ENCODE results near the gene CUTA. TPM values are rescaled to one million over a fixed set of nuclear protein-coding genes. Genes with fewer than 3 reads are reported as not detected.

Gene CUTA
- total and polyA plus RNA-seq, 7 experiments from 2014 or later, result 148 to 466 (median 205) TPM

GRCh38 chr6:33455051-33455450 lies 37.1 kb upstream of the CUTA start:
- Mint-ChIP-seq H3K27ac (peak overlapping the region; percentile 86 to 98 (median 92)), H3K4me1 (peaks cover 21 to 57% (median 43%) of the 10 kb centered on the region in 7 donors), H3K9me3 (peaks cover 0 to 1% (median 0%) of the 10 kb centered on the region in 11 donors), H3K4me3 (peak overlapping the region; percentile 88 to 99 (median 95)), H3K27me3 (no peaks in the 10 kb centered on the region), H3K36me3 (peaks cover 0 to 23% (median 7%) of the 10 kb centered on the region in 5 donors)
- Histone ChIP-seq H3K4me3 (ENCODE audit: low read length) (peak overlapping the region; percentile 93), H3K36me3 (ENCODE audit: control insufficient read depth in 2 of 3, insufficient read depth in 3 of 3, low read length in 3 of 3) (peaks cover 0 to 23% (median 0%) of the 10 kb centered on the region in 3 experiments), H3K27me3 (ENCODE audit: control insufficient read depth in 2 of 2, insufficient read depth in 2 of 2, low read length in 2 of 2) (no peaks in the 10 kb centered on the region), H3K4me1 (ENCODE audit: control insufficient read depth in 2 of 2, insufficient read depth in 2 of 2, low read length in 2 of 2) (peaks cover 12 to 22% of the 10 kb centered on the region in 2 donors), H3K27ac (ENCODE audit: low read depth, low read length) (peak overlapping the region; percentile 88), H3K9me3 (ENCODE audit: control insufficient read depth in 2 of 3, low read length in 3 of 3) (no peaks in the 10 kb centered on the region)
- DNase-seq (no peak), ATAC-seq (no peak)
- ChIA-PET POLR2A (interaction anchor here (0.8 to 3.0 kb wide), 9 partner anchors 15 to 137 kb away, joined by 3 to 37 read pairs (median 7); partner anchors contain the start of genes BAK1, CUTA and ZBTB22), CTCF (interaction anchor here (0.6 to 1.8 kb wide), 3 partner anchors 24 to 1005 kb away, joined by 3 to 6 read pairs (median 3); partner anchors contain the start of gene CUTA)
- intact Hi-C loops (cut with micrococcal nuclease), result loop anchor here (2.0 kb wide), 1 partner anchor 78 kb away; no protein-coding TSS in a partner anchor

GRCh38 chr6:33454009-33454946 lies 36.4 kb upstream of the CUTA start, which contains the start of gene ZBTB9:
TSS of gene ZBTB9 (plus strand) at chr6:33454576. CDS start at chr6:33455101, 525 bp downstream.
- Histone ChIP-seq H3K27ac (ENCODE audit: low read depth, low read length) (peak within 1 kb of the TSS; percentile 88), H3K9me3 (ENCODE audit: control insufficient read depth in 2 of 3, low read length in 3 of 3) (no peaks in the 10 kb centered on the region), H3K4me3 (ENCODE audit: low read length) (peak within 1 kb of the TSS; percentile 93), H3K27me3 (ENCODE audit: control insufficient read depth in 2 of 2, insufficient read depth in 2 of 2, low read length in 2 of 2) (no peaks in the 10 kb centered on the region), H3K36me3 (ENCODE audit: control insufficient read depth in 2 of 3, insufficient read depth in 3 of 3, low read length in 3 of 3) (peaks cover 0 to 23% (median 0%) of the 10 kb centered on the region in 3 experiments), H3K4me1 (ENCODE audit: control insufficient read depth in 2 of 2, insufficient read depth in 2 of 2, low read length in 2 of 2) (peaks cover 12 to 22% of the 10 kb centered on the region in 2 donors)
- Mint-ChIP-seq H3K4me1 (peaks cover 21 to 57% (median 45%) of the 10 kb centered on the region in 7 donors), H3K36me3 (peaks cover 0 to 23% (median 7%) of the 10 kb centered on the region in 5 donors), H3K27me3 (no peaks in the 10 kb centered on the region), H3K27ac (peak within 1 kb of the TSS; percentile 86 to 98 (median 92)), H3K9me3 (peaks cover 0 to 1% (median 0%) of the 10 kb centered on the region in 11 donors), H3K4me3 (peak within 1 kb of the TSS; percentile 88 to 99 (median 95))
- ChIA-PET POLR2A (interaction anchor here (0.7 to 3.0 kb wide), 24 partner anchors 10 to 1435 kb away, joined by 3 to 37 read pairs (median 4); partner anchors contain the start of genes ANKS1A, BAK1, CUTA and RPS18), CTCF (interaction anchor here (0.6 to 1.8 kb wide), 6 partner anchors 23 to 1006 kb away, joined by 3 to 6 read pairs (median 3); partner anchors contain the start of genes BAK1 and CUTA)
- peak; percentile 100 for ATAC-seq
- intact Hi-C loops (cut with micrococcal nuclease), result loop anchor here (1.0 to 2.0 kb wide), 11 partner anchors 23 to 335 kb away; partner anchors contain the start of genes BAK1 (in 2 of the 2), CUTA (in 2 of the 2), KIFC1 (in 2 of the 2) and LEMD2 (in 2 of the 2)
- DNase-seq, result peak; percentile 80 to 93 (median 92)

GRCh38 chr6:33453393-33454008 lies 35.6 kb upstream of the CUTA start:
- POLR2A ChIA-PET, result interaction anchor here (0.7 to 3.0 kb wide), 17 partner anchors 9 to 258 kb away, joined by 3 to 37 read pairs (median 4); partner anchors contain the start of genes BAK1, CUTA, TAPBP and UQCC2
- Mint-ChIP-seq H3K4me3 (peak overlapping the region; percentile 88 to 99 (median 95)), H3K27ac (peak overlapping the region; percentile 86 to 98 (median 92)), H3K9me3 (no peaks in the 10 kb centered on the region), H3K36me3 (peaks cover 0 to 27% (median 10%) of the 10 kb centered on the region in 5 donors), H3K27me3 (no peaks in the 10 kb centered on the region), H3K4me1 (peaks cover 21 to 62% (median 53%) of the 10 kb centered on the region in 7 donors)
- ATAC-seq (no peak), DNase-seq (peak in 2 of 9 donors; percentile 8 to 19)
- CTCF ChIA-PET, result interaction anchor here (0.9 to 1.8 kb wide), 4 partner anchors 23 to 126 kb away, joined by 3 to 6 read pairs (median 4); partner anchors contain the start of gene BAK1
- H3K4me3 ChIP-seq (ENCODE audit: low read length), result peak overlapping the region; percentile 93
- peak overlapping the region; percentile 88 for H3K27ac ChIP-seq (ENCODE audit: low read depth, low read length)
- no peaks in the 10 kb centered on the region for H3K9me3 ChIP-seq (ENCODE audit: control insufficient read depth in 2 of 3, low read length in 3 of 3)
- intact Hi-C loops (cut with micrococcal nuclease), result loop anchor here (1.0 to 2.0 kb wide), 11 partner anchors 22 to 336 kb away; partner anchors contain the start of genes BAK1 (in 2 of the 2), CUTA (in 2 of the 2), KIFC1 (in 2 of the 2) and LEMD2 (in 2 of the 2)
- H3K36me3 ChIP-seq (ENCODE audit: control insufficient read depth in 2 of 3, insufficient read depth in 3 of 3, low read length in 3 of 3), result peaks cover 0 to 30% (median 0%) of the 10 kb centered on the region in 3 experiments
- H3K27me3 ChIP-seq (ENCODE audit: control insufficient read depth in 2 of 2, insufficient read depth in 2 of 2, low read length in 2 of 2), result no peaks in the 10 kb centered on the region
- H3K4me1 ChIP-seq (ENCODE audit: control insufficient read depth in 2 of 2, insufficient read depth in 2 of 2, low read length in 2 of 2), result peaks cover 12 to 22% of the 10 kb centered on the region in 2 donors

- H3K36me3 Mint-ChIP-seq, result peaks cover 0 to 32% (median 9%) of the 10 kb centered on the region in 5 donors
Measured at GRCh38 chr6:33452496-33452895, 34.6 kb upstream of the CUTA start.

GRCh38 chr6:33451606-33452005 lies 33.7 kb upstream of the CUTA start:
- H3K27ac ChIP-seq (ENCODE audit: low read depth, low read length), result peak overlapping the region; percentile 88
- intact Hi-C loops (cut with micrococcal nuclease), result no loop called here
- peak overlapping the region in 3 of 10 donors; percentile 10 to 43 (median 12) for H3K4me3 Mint-ChIP-seq
- H3K4me1 Mint-ChIP-seq, result peaks cover 26 to 59% (median 53%) of the 10 kb centered on the region in 7 donors
- no peaks in the 10 kb centered on the region for H3K27me3 Mint-ChIP-seq
- no peaks in the 10 kb centered on the region for H3K9me3 ChIP-seq (ENCODE audit: control insufficient read depth in 2 of 3, low read length in 3 of 3)
- H3K27me3 ChIP-seq (ENCODE audit: control insufficient read depth in 2 of 2, insufficient read depth in 2 of 2, low read length in 2 of 2), result no peaks in the 10 kb centered on the region
- ATAC-seq, result no peak
- DNase-seq, result no peak
- H3K4me1 ChIP-seq (ENCODE audit: control insufficient read depth in 2 of 2, insufficient read depth in 2 of 2, low read length in 2 of 2), result peaks cover 12 to 22% of the 10 kb centered on the region in 2 donors
- H3K4me3 ChIP-seq (ENCODE audit: low read length), result no peak overlapping the region
- H3K36me3 ChIP-seq (ENCODE audit: control insufficient read depth in 2 of 3, insufficient read depth in 3 of 3, low read length in 3 of 3), result peaks cover 0 to 41% (median 8%) of the 10 kb centered on the region in 3 experiments
- no peaks in the 10 kb centered on the region for H3K9me3 Mint-ChIP-seq
- ChIA-PET CTCF (no interaction called here), POLR2A (no interaction called here)
- H3K36me3 Mint-ChIP-seq, result peaks cover 0 to 25% (median 2%) of the 10 kb centered on the region in 5 donors
- peak overlapping the region in 6 of 9 donors; percentile 46 to 90 (median 69) for H3K27ac Mint-ChIP-seq

More at GRCh38 chr6:33452496-33452895, 34.6 kb upstream of the CUTA start:
- POLR2A ChIA-PET, result interaction anchor here (0.7 kb wide), 1 partner anchor 81 kb away, joined by 3 read pairs; no protein-coding TSS in a partner anchor
- intact Hi-C loops (cut with micrococcal nuclease), result no loop called here
- Histone ChIP-seq H3K4me3 (ENCODE audit: low read length) (no peak overlapping the region), H3K27ac (ENCODE audit: low read depth, low read length) (peak overlapping the region; percentile 88), H3K4me1 (ENCODE audit: control insufficient read depth in 2 of 2, insufficient read depth in 2 of 2, low read length in 2 of 2) (peaks cover 12 to 22% of the 10 kb centered on the region in 2 donors), H3K9me3 (ENCODE audit: control insufficient read depth in 2 of 3, low read length in 3 of 3) (no peaks in the 10 kb centered on the region), H3K27me3 (ENCODE audit: control insufficient read depth in 2 of 2, insufficient read depth in 2 of 2, low read length in 2 of 2) (no peaks in the 10 kb centered on the region), H3K36me3 (ENCODE audit: control insufficient read depth in 2 of 3, insufficient read depth in 3 of 3, low read length in 3 of 3) (peaks cover 0 to 40% (median 5%) of the 10 kb centered on the region in 3 experiments)
- H3K4me1 Mint-ChIP-seq, result peaks cover 26 to 65% (median 59%) of the 10 kb centered on the region in 7 donors
- CTCF ChIA-PET, result interaction anchor here (1.2 kb wide), 1 partner anchor 125 kb away, joined by 3 read pairs; no protein-coding TSS in a partner anchor
- peak overlapping the region in 3 of 10 donors; percentile 63 to 99 (median 98) for H3K4me3 Mint-ChIP-seq
- no peaks in the 10 kb centered on the region for H3K27me3 Mint-ChIP-seq
- H3K9me3 Mint-ChIP-seq, result no peaks in the 10 kb centered on the region
- DNase-seq, result no peak
- no peak for ATAC-seq
- H3K27ac Mint-ChIP-seq, result peak overlapping the region in 7 of 9 donors; percentile 41 to 97 (median 92)

All from naive thymus-derived CD4-positive, alpha-beta T cell (primary cell).